ENCODE results near the gene OR5A2.

GRCh38 chr11:59403546-59403945 is 22.7 kb downstream of the OR5A2 start:
- TF ChIP-seq CTCF (IDR thresholded peaks at IDR 0.05) (no peak), POLR2A (IDR thresholded peaks at IDR 0.05) (no peak), POLR2AphosphoS5 (IDR thresholded peaks at IDR 0.05) (no peak)
